Thyroid gland (tissue), 4 donors: ENCODE results near the gene FREY1.

ENCODE experiments used
- CTCF ChIP-seq, 6 experiments: fragments of 200-600 bp in 3 of 6; fragments of 450-650 bp in 3 of 6; sonication (generic) in 3 of 6; IDR thresholded peaks; one replicate each; pipeline ENCODE4 v1.5.1; 2016 to 2019; ENCODE audit warnings: antibody characterized with exemption in 6 of 6, mild to moderate bottlenecking in 2 of 6, inconsistent platforms in 1 of 6, moderate library complexity in 1 of 6
- POLR2A ChIP-seq, 2 donors: fragments of 450-650 bp; IDR thresholded peaks; one replicate each; pipeline ENCODE4 v1.6.1; 2017; ENCODE audit warnings: antibody characterized with exemption in 2 of 2, mild to moderate bottlenecking in 2 of 2, moderate library complexity in 1 of 2

- TF ChIP-seq CTCF (IDR thresholded peaks at IDR 0.05) = no peak
- no peak for TF ChIP-seq POLR2A (IDR thresholded peaks at IDR 0.05)
Measured at GRCh38 chr11:45910623-45911022, 3.6 kb upstream of the FREY1 start.
